Calu3 (cell line): Measurements from ENCODE around the gene LLGL1. TPM values are rescaled to one million over a fixed set of nuclear protein-coding genes. Genes with fewer than 3 reads are reported as not detected.
"Not testable (repeated sequence)": the region's sequence is repeated elsewhere in the genome, so short reads cannot be mapped to it uniquely, and the experiment has no call there.

ENCODE experiments used
- BruUV-seq: library from RNA; stranded (reverse); fragments of 400-500 nt; replicated peaks from 2 replicates; lab custom pipeline; 2021; lab: Mats Ljungman, UMichigan
- CTCF ChIA-PET: fragments of 300-600 bp; sonication (Branson Sonifier 250); formaldehyde crosslinking; loops from one replicate; lab custom pipeline; 2022; ENCODE audit warnings: antibody characterized with exemption; lab: Charles Lee
- DNase-seq: peaks from one replicate; pipeline ENCODE4 v3.0.0; 2022
- H3K27ac Mint-ChIP-seq: one replicate; pipeline ENCODE4 v1.8.0; 2022; ENCODE audit warnings: mixed read lengths; ENCODE audit not compliant: unreplicated experiment
- H3K27me3 Mint-ChIP-seq: one replicate; pipeline ENCODE4 v1.8.0; 2022; ENCODE audit warnings: mixed read lengths; ENCODE audit not compliant: unreplicated experiment
- H3K36me3 Mint-ChIP-seq: one replicate; pipeline ENCODE4 v1.8.0; 2022; ENCODE audit warnings: mild to moderate bottlenecking, moderate library complexity, mixed read lengths; ENCODE audit not compliant: insufficient read depth, unreplicated experiment
- H3K4me1 Mint-ChIP-seq: one replicate; pipeline ENCODE4 v1.8.0; 2022; ENCODE audit warnings: mild to moderate bottlenecking, low read depth, mixed read lengths; ENCODE audit not compliant: unreplicated experiment
- H3K4me3 Mint-ChIP-seq: one replicate; pipeline ENCODE4 v1.8.0; 2022; ENCODE audit warnings: mild to moderate bottlenecking, low read depth, moderate library complexity, mixed read lengths; ENCODE audit not compliant: unreplicated experiment
- H3K9me3 Mint-ChIP-seq: one replicate; pipeline ENCODE4 v1.8.0; 2022; ENCODE audit warnings: low read depth, mixed read lengths; ENCODE audit not compliant: unreplicated experiment
- CTCF ChIP-seq: fragments of 200-600 bp; IDR thresholded peaks from one replicate; pipeline ENCODE4 v1.8.0; 2022; ENCODE audit warnings: antibody characterized with exemption; ENCODE audit not compliant: unreplicated experiment
- intact Hi-C: fragments of 100-400 bp; cut with micrococcal nuclease; formaldehyde crosslinking; loops from one replicate; pipeline ENCODE4 v1.10.0; 2022; ENCODE audit not compliant: unreplicated experiment
- total RNA-seq: library from RNA; stranded (reverse); gene quantifications from 2 replicates; pipeline ENCODE4 v1.2.3, GENCODE V29; 2022

Gene LLGL1
- total RNA-seq, 1 experiment from 2014 or later, result 10.0 TPM

- TF ChIP-seq CTCF, result no peak
- CTCF ChIA-PET, result no interaction called here
- DNase-seq, result no peak
- intact Hi-C loops, result no loop called here
- Mint-ChIP-seq H3K36me3 (peaks cover 11% of the 10 kb centered on the region), H3K9me3 (no peaks in the 10 kb centered on the region), H3K27ac (no peak overlapping the region), H3K4me3 (no peak overlapping the region), H3K27me3 (no peaks in the 10 kb centered on the region), H3K4me1 (no peaks in the 10 kb centered on the region)
- BruUV-seq, result no TSS peak
These were observed 11.7 kb upstream of the LLGL1 start for GRCh38 chr17:18213666-18214270.

- intact Hi-C loops, H3K4me3 Mint-ChIP-seq, DNase-seq, H3K9me3 Mint-ChIP-seq, H3K36me3 Mint-ChIP-seq, H3K27ac Mint-ChIP-seq, H3K27me3 Mint-ChIP-seq, BruUV-seq, H3K4me1 Mint-ChIP-seq: not testable (repeated sequence)
- CTCF ChIA-PET, result interaction anchor here (1.1 kb wide), 1 partner anchor 40 kb away, joined by 3 read pairs; no protein-coding TSS in a partner anchor
These were observed 8.5 kb upstream of the LLGL1 start for GRCh38 chr17:18216906-18217305.

DNA sequence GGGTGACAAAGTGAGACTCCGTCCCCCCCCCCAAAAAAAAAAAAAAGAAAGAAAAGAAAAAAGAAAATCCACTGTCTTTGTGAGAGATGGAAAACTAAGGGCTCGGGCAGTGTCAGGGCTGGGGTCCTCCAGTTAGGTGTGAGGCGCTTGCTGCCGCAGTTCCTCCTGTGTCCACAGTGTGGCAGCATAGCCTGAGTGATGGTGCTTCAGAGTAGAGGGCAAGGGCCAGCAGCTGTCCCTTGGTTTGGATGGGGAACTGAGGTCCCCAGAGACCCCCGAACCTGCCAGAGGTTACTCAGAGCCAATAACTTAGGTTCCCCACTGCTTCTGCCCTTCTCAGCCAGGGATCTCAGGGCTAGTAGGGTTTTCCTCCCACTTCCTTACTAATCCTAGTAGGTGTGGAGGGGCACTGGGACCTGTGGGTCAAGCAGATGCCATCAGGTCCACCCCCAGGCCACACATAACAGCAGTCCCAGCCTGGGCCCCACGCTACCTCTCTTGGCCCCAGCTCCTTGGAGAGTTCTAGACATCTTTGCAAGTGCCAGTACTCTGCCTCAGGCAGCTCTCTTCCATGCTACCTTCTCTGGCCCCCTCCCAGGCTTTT lies 7.9 kb upstream of the LLGL1 start:
- no TSS peak for BruUV-seq
- Mint-ChIP-seq H3K36me3 (no peaks in the 10 kb centered on the region), H3K27ac (no peak overlapping the region), H3K4me1 (no peaks in the 10 kb centered on the region), H3K9me3 (no peaks in the 10 kb centered on the region), H3K4me3 (no peak overlapping the region), H3K27me3 (no peaks in the 10 kb centered on the region)
- peak; percentile 85 for TF ChIP-seq CTCF
- intact Hi-C loops, result no loop called here
- CTCF ChIA-PET, result interaction anchor here (1.1 kb wide), 1 partner anchor 40 kb away, joined by 3 read pairs; no protein-coding TSS in a partner anchor
- DNase-seq, result peak; percentile 72

DNA sequence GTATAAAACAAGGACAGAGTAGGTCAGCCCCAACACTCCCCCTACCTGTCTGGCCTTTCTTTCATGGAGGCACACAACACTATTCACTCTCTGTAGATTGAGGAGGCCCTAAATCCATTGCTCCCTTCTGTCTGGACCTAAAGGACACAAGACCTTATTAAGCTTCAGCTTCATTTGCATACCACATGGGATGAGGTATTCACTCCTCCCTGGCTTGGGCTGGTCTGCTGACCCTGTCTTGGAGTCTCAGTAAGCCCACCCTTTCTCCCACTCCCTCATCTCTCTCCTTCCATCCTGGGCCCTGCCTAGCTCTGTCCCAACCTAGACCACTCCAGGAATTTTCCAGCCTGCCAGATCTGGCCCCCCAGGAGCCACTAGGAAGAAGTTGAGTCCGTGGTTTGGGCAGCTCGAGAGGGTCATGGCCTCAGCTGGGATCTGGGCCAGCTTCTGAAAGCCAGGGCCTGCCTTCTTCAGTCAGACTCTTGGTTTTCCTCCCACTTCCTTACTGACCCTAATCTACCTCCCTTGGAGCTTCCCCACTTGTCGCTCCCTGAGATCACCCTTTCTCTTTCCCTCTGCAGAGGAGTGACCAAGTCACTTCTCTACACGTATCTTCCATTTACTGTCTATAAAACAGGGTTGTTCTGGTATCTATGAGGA lies 6.5 kb upstream of the LLGL1 start:
- H3K4me3 Mint-ChIP-seq, result no peak overlapping the region
- no TSS peak for BruUV-seq

More for the DNA sequence above, 6.5 kb upstream of the LLGL1 start:
- no peaks in the 10 kb centered on the region for H3K4me1 Mint-ChIP-seq
- no peak overlapping the region for H3K27ac Mint-ChIP-seq
- H3K36me3 Mint-ChIP-seq, result no peaks in the 10 kb centered on the region
- no peaks in the 10 kb centered on the region for H3K9me3 Mint-ChIP-seq
- intact Hi-C loops, result no loop called here
- no peaks in the 10 kb centered on the region for H3K27me3 Mint-ChIP-seq
- TF ChIP-seq CTCF, result no peak
- CTCF ChIA-PET, result no interaction called here
- no peak for DNase-seq
